A549 (cell line): ENCODE results near the gene FREY1.

Experiments used
- EHMT2 ChIP-seq: fragments of 200-600 bp; sonication (generic); IDR thresholded peaks from 2 replicates; pipeline ENCODE4 v1.6.1; 2016; ENCODE audit warnings: antibody characterized with exemption, low read depth, mild to moderate bottlenecking, moderate library complexity
- EP300 ChIP-seq, 2 experiments: fragments of >200 bp; sonication (Bioruptor Twin); formaldehyde crosslinking; IDR thresholded peaks; 2 replicates in 1 of 2; 3 replicates in 1 of 2; pipeline ENCODE4 v1.6.1; 2016 to 2017
- HDAC2 ChIP-seq: fragments of 200-600 bp; sonication (generic); IDR thresholded peaks from 2 replicates; pipeline ENCODE4 v1.6.1; 2016
- POLR2A ChIP-seq: IDR thresholded peaks from 2 replicates; pipeline ENCODE4 v1.6.1; 2012; ENCODE audit warnings: mild to moderate bottlenecking, low read length
- RFX5 ChIP-seq: fragments of 450-650 bp; IDR thresholded peaks from 2 replicates; pipeline ENCODE4 v1.7.1; 2014; ENCODE audit warnings: antibody characterized with exemption, mild to moderate bottlenecking, moderate library complexity
- TF ChIP-seq, protein P1 (sequence below): fragments of >200 bp; sonication (Bioruptor Twin); formaldehyde crosslinking; IDR thresholded peaks from 3 replicates; pipeline ENCODE4 v1.5.1; 2016
- TF ChIP-seq, protein P2 (sequence below): fragments of 150-350 bp; IDR thresholded peaks from 2 replicates; pipeline ENCODE4 v1.6.1; 2014; ENCODE audit warnings: low read depth, mild to moderate bottlenecking, low read length
- TF ChIP-seq, protein P3 (sequence below): fragments of 200-600 bp; sonication (generic); IDR thresholded peaks from 2 replicates; pipeline ENCODE4 v1.6.1; 2016; ENCODE audit warnings: antibody characterized with exemption, mild to moderate bottlenecking, moderate library complexity
- TF ChIP-seq, protein P4 (sequence below): fragments of 450-650 bp; IDR thresholded peaks from 2 replicates; pipeline ENCODE4 v1.6.1; 2014; ENCODE audit warnings: antibody characterized with exemption

DNA sequence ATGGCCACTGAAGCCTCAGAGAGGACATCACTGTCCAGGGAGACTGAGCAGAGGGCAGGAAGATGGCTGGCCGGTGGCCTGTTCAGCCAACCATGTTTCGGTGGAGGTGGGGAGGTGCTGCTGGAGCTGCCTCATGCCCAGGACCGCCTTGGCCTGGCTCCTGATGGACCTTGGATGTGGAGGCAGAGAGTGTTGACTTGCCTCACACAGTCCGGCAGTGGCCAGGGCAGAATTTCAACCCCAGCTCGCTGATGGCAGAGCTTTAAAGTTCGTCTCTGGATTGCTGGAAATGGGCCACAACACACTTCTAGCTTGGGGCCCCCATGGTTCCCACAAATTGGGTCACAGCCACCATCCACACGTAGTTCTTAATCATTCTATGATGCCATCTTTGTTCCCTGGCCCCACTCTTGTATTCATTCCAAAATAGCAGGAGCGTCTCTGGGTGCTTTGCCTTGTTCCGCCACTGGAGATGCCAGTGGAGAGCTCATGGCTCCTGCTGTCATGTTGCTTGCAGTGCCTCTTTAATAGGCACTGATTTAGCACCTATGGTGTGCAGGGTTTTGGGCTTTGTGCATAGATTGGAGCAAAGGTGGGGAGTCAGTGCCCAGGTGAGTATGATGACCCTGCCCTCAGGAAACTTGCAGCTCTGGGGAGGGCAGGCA lies 16.1 kb downstream of the FREY1 start:
- TF ChIP-seq POLR2A (no peak), EHMT2 (no peak), HDAC2 (no peak), EP300 (IDR thresholded peaks at IDR 0.05) (no peak), RFX5 (no peak)
- TF ChIP-seq, protein P1, sequence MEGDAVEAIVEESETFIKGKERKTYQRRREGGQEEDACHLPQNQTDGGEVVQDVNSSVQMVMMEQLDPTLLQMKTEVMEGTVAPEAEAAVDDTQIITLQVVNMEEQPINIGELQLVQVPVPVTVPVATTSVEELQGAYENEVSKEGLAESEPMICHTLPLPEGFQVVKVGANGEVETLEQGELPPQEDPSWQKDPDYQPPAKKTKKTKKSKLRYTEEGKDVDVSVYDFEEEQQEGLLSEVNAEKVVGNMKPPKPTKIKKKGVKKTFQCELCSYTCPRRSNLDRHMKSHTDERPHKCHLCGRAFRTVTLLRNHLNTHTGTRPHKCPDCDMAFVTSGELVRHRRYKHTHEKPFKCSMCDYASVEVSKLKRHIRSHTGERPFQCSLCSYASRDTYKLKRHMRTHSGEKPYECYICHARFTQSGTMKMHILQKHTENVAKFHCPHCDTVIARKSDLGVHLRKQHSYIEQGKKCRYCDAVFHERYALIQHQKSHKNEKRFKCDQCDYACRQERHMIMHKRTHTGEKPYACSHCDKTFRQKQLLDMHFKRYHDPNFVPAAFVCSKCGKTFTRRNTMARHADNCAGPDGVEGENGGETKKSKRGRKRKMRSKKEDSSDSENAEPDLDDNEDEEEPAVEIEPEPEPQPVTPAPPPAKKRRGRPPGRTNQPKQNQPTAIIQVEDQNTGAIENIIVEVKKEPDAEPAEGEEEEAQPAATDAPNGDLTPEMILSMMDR, result no peak
- TF ChIP-seq, protein P2, sequence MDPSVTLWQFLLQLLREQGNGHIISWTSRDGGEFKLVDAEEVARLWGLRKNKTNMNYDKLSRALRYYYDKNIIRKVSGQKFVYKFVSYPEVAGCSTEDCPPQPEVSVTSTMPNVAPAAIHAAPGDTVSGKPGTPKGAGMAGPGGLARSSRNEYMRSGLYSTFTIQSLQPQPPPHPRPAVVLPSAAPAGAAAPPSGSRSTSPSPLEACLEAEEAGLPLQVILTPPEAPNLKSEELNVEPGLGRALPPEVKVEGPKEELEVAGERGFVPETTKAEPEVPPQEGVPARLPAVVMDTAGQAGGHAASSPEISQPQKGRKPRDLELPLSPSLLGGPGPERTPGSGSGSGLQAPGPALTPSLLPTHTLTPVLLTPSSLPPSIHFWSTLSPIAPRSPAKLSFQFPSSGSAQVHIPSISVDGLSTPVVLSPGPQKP, result no peak
- TF ChIP-seq, protein P3, sequence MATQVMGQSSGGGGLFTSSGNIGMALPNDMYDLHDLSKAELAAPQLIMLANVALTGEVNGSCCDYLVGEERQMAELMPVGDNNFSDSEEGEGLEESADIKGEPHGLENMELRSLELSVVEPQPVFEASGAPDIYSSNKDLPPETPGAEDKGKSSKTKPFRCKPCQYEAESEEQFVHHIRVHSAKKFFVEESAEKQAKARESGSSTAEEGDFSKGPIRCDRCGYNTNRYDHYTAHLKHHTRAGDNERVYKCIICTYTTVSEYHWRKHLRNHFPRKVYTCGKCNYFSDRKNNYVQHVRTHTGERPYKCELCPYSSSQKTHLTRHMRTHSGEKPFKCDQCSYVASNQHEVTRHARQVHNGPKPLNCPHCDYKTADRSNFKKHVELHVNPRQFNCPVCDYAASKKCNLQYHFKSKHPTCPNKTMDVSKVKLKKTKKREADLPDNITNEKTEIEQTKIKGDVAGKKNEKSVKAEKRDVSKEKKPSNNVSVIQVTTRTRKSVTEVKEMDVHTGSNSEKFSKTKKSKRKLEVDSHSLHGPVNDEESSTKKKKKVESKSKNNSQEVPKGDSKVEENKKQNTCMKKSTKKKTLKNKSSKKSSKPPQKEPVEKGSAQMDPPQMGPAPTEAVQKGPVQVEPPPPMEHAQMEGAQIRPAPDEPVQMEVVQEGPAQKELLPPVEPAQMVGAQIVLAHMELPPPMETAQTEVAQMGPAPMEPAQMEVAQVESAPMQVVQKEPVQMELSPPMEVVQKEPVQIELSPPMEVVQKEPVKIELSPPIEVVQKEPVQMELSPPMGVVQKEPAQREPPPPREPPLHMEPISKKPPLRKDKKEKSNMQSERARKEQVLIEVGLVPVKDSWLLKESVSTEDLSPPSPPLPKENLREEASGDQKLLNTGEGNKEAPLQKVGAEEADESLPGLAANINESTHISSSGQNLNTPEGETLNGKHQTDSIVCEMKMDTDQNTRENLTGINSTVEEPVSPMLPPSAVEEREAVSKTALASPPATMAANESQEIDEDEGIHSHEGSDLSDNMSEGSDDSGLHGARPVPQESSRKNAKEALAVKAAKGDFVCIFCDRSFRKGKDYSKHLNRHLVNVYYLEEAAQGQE, result no peak
- TF ChIP-seq, protein P4, sequence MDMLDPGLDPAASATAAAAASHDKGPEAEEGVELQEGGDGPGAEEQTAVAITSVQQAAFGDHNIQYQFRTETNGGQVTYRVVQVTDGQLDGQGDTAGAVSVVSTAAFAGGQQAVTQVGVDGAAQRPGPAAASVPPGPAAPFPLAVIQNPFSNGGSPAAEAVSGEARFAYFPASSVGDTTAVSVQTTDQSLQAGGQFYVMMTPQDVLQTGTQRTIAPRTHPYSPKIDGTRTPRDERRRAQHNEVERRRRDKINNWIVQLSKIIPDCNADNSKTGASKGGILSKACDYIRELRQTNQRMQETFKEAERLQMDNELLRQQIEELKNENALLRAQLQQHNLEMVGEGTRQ, result no peak
